ENCODE results near the gene HDDC2. TPM values are rescaled to one million over a fixed set of nuclear protein-coding genes. Genes with fewer than 3 reads are reported as not detected.
A peak's percentile ranks its signal among the peaks of the same experiment; 100 is the strongest.

Gene HDDC2
- total and polyA plus RNA-seq, 4 donors, result 34.6 to 72.3 (median 58.5) TPM

GRCh38 chr6:125316621-125317020, 14.9 kb upstream of the HDDC2 start:
- Histone ChIP-seq H3K27ac (ENCODE audit: low read depth in 1 of 2, low read length in 1 of 2) (no peak overlapping the region), H3K36me3 (ENCODE audit: control insufficient read depth in 4 of 4, insufficient read depth in 4 of 4, low read length in 4 of 4) (no peaks in the 10 kb centered on the region), H3K27me3 (ENCODE audit: control insufficient read depth in 3 of 3, insufficient read depth in 3 of 3, low read length in 2 of 3) (peaks cover 0 to 7% (median 0%) of the 10 kb centered on the region in 3 donors), H3K4me3 (no peak overlapping the region), H3K9ac (ENCODE audit: insufficient read depth in 1 of 2, low read length in 2 of 2) (no peak overlapping the region), H3K9me3 (ENCODE audit: control insufficient read depth in 4 of 4, insufficient read depth in 3 of 4, low read length in 3 of 4) (no peaks in the 10 kb centered on the region), H3K4me1 (ENCODE audit: control insufficient read depth in 5 of 5, insufficient read depth in 5 of 5, low read length in 5 of 5) (no peaks in the 10 kb centered on the region)
- 84 to 96% methylated on average over 9 of the region's 9 CpGs for WGBS, 2 donors
- TF ChIP-seq CTCF (IDR thresholded peaks at IDR 0.05; ENCODE audit: control extremely low read depth, extremely low read depth), result no peak
- ATAC-seq (ENCODE audit: insufficient read depth, low FRiP score) (no peak), DNase-seq (no peak)

DNA sequence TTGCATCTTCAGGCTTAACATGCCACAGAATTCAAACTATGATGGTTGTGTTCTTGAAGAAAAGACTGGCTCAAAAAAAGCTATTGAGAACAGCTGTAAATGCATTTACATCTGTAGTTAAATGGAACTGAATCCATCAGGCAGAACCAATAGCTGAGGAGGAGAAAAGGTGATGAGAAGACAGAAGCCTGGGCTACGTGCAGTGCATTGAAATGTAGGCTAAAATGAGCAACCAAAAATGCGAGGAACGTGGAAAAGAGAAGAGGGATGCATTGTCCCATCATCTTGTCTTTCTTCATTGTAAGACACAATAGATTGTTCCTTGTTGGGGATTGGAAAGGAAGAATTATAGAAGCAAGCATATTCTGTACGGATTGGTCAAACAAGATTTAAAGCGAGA, 13.8 kb upstream of the HDDC2 start:
- ATAC-seq (ENCODE audit: insufficient read depth, low FRiP score), result no peak
- H3K9ac ChIP-seq (ENCODE audit: insufficient read depth in 1 of 2, low read length in 2 of 2), result no peak overlapping the region
- H3K4me1 ChIP-seq (ENCODE audit: control insufficient read depth in 5 of 5, insufficient read depth in 5 of 5, low read length in 5 of 5), result no peaks in the 10 kb centered on the region
- no peak for TF ChIP-seq CTCF (IDR thresholded peaks at IDR 0.05; ENCODE audit: control extremely low read depth, extremely low read depth)
- no peak for DNase-seq
- H3K27me3 ChIP-seq (ENCODE audit: control insufficient read depth in 3 of 3, insufficient read depth in 3 of 3, low read length in 2 of 3), result peaks cover 0 to 7% (median 0%) of the 10 kb centered on the region in 3 donors
- WGBS, 2 donors, result 92 to 95% methylated on average over 5 of the region's 5 CpGs
- H3K36me3 ChIP-seq (ENCODE audit: control insufficient read depth in 4 of 4, insufficient read depth in 4 of 4, low read length in 4 of 4), result no peaks in the 10 kb centered on the region
- no peak overlapping the region for H3K27ac ChIP-seq (ENCODE audit: low read depth in 1 of 2, low read length in 1 of 2)
- no peaks in the 10 kb centered on the region for H3K9me3 ChIP-seq (ENCODE audit: control insufficient read depth in 4 of 4, insufficient read depth in 3 of 4, low read length in 3 of 4)
- no peak overlapping the region for H3K4me3 ChIP-seq

GRCh38 chr6:125314009-125314581, 12.3 kb upstream of the HDDC2 start:
- peak; percentile 88 for ATAC-seq (ENCODE audit: insufficient read depth, low FRiP score)
- peak; percentile 61 to 83 (median 80) for DNase-seq
- Histone ChIP-seq H3K4me1 (ENCODE audit: control insufficient read depth in 5 of 5, insufficient read depth in 5 of 5, low read length in 5 of 5) (no peaks in the 10 kb centered on the region), H3K4me3 (no peak overlapping the region), H3K27ac (ENCODE audit: low read depth in 1 of 2, low read length in 1 of 2) (no peak overlapping the region), H3K9me3 (ENCODE audit: control insufficient read depth in 4 of 4, insufficient read depth in 3 of 4, low read length in 3 of 4) (no peaks in the 10 kb centered on the region), H3K36me3 (ENCODE audit: control insufficient read depth in 4 of 4, insufficient read depth in 4 of 4, low read length in 4 of 4) (no peaks in the 10 kb centered on the region), H3K27me3 (ENCODE audit: control insufficient read depth in 3 of 3, insufficient read depth in 3 of 3, low read length in 2 of 3) (peaks cover 0 to 7% (median 0%) of the 10 kb centered on the region in 3 donors), H3K9ac (ENCODE audit: insufficient read depth in 1 of 2, low read length in 2 of 2) (no peak overlapping the region)
- TF ChIP-seq CTCF (IDR thresholded peaks at IDR 0.05; ENCODE audit: control extremely low read depth, extremely low read depth), result peak; percentile 83
- 19 to 21% methylated on average over 10 of the region's 10 CpGs for WGBS, 2 donors

- WGBS, 2 donors, result 84 to 95% methylated on average over 4 of the region's 4 CpGs
- Histone ChIP-seq H3K27ac (ENCODE audit: low read depth in 1 of 2, low read length in 1 of 2) (no peak overlapping the region), H3K27me3 (ENCODE audit: control insufficient read depth in 3 of 3, insufficient read depth in 3 of 3, low read length in 2 of 3) (peaks cover 0 to 7% (median 2%) of the 10 kb centered on the region in 3 donors), H3K36me3 (ENCODE audit: control insufficient read depth in 4 of 4, insufficient read depth in 4 of 4, low read length in 4 of 4) (no peaks in the 10 kb centered on the region), H3K4me1 (ENCODE audit: control insufficient read depth in 5 of 5, insufficient read depth in 5 of 5, low read length in 5 of 5) (no peaks in the 10 kb centered on the region), H3K9me3 (ENCODE audit: control insufficient read depth in 4 of 4, insufficient read depth in 3 of 4, low read length in 3 of 4) (no peaks in the 10 kb centered on the region), H3K4me3 (no peak overlapping the region), H3K9ac (ENCODE audit: insufficient read depth in 1 of 2, low read length in 2 of 2) (no peak overlapping the region)
- DNase-seq (no peak), ATAC-seq (ENCODE audit: insufficient read depth, low FRiP score) (no peak)
- TF ChIP-seq CTCF (IDR thresholded peaks at IDR 0.05; ENCODE audit: control extremely low read depth, extremely low read depth), result no peak
Observed at GRCh38 chr6:125312950-125313349, 11.2 kb upstream of the HDDC2 start.
